Vagina (tissue), 2 donors: Measurements from ENCODE around the gene ZNF630.

Source experiments
- POLR2AphosphoS5 ChIP-seq, 2 donors: sonication (generic); formaldehyde crosslinking; IDR thresholded peaks; one replicate each; pipeline ENCODE4 v1.9.0; 2017; ENCODE audit warnings: antibody characterized with exemption in 2 of 2, mild to moderate bottlenecking in 2 of 2, low read depth in 1 of 2; ENCODE audit not compliant: insufficient read depth in 1 of 2
- TF ChIP-seq, protein P1 (sequence below), 3 experiments: fragments of 450-650 bp in 2 of 3; fragments of 200-600 bp in 1 of 3; sonication (generic) in 1 of 3; IDR thresholded peaks; one replicate each; pipeline ENCODE4 v1.5.1; 2017 to 2019; ENCODE audit warnings: antibody characterized with exemption in 3 of 3, mild to moderate bottlenecking in 2 of 3, moderate library complexity in 2 of 3

DNA sequence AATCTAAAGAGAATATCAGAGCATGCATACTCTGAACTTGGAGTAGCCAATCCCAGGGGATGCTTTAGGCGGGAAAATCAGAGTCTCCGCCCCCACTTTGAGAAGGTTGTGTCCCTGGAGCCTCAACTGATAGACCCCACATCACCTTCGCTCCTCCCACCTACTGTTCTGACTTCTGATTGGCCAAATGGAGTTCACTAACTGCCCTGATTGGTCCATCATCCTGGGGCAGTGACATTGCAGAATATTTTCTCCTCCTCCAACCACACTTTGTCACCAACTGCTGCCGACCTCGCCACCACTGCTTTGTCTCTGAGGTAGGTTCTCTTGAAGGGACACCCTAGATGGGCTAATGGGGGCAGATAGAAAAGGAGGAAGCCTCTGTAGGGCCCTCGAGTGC lies 36.3 kb upstream of the ZNF630 start:
- TF ChIP-seq, protein P1, sequence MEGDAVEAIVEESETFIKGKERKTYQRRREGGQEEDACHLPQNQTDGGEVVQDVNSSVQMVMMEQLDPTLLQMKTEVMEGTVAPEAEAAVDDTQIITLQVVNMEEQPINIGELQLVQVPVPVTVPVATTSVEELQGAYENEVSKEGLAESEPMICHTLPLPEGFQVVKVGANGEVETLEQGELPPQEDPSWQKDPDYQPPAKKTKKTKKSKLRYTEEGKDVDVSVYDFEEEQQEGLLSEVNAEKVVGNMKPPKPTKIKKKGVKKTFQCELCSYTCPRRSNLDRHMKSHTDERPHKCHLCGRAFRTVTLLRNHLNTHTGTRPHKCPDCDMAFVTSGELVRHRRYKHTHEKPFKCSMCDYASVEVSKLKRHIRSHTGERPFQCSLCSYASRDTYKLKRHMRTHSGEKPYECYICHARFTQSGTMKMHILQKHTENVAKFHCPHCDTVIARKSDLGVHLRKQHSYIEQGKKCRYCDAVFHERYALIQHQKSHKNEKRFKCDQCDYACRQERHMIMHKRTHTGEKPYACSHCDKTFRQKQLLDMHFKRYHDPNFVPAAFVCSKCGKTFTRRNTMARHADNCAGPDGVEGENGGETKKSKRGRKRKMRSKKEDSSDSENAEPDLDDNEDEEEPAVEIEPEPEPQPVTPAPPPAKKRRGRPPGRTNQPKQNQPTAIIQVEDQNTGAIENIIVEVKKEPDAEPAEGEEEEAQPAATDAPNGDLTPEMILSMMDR (IDR thresholded peaks at IDR 0.05): no peak
- no peak for TF ChIP-seq POLR2AphosphoS5 (IDR thresholded peaks at IDR 0.05; ENCODE audit: insufficient read depth in 1 of 2, low read depth in 1 of 2)
